Measurements from ENCODE around the gene RFXANK.
"Not testable (repeated sequence)": the region's sequence is repeated elsewhere in the genome, so short reads cannot be mapped to it uniquely, and the experiment has no call there.

Gene RFXANK, protein sequence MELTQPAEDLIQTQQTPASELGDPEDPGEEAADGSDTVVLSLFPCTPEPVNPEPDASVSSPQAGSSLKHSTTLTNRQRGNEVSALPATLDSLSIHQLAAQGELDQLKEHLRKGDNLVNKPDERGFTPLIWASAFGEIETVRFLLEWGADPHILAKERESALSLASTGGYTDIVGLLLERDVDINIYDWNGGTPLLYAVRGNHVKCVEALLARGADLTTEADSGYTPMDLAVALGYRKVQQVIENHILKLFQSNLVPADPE

GRCh38 chr19:19192078-19192882 lies at the start of gene RFXANK, which contains the start of gene BORCS8:
Gene RFXANK, plus strand, starts transcription at chr19:19192258. Its CDS starts 1,689 bp downstream, at chr19:19193947.
Gene BORCS8, minus strand, starts transcription at chr19:19192152. Its CDS starts 35 bp downstream, at chr19:19192117.
- peak; percentile 91 for DNase-seq

DNA sequence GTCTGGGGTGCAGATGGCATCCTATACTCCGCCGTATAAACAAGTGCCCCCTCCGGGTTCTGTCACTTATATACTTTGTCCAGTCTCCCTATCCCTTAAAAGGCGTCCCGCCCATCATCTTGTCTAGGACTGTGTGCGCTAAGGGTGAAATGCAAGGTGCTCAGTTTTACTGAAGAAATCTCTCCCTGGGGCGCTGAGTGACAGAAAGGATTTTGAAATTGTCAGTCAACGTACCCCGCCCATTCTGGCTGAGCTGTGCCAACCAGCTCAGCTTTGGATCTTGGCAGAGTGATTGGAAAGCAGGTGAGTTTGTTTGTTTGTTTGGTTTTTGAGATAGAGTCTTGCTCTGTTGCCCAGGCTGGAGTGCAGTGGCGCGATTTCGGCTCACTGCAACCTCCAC lies 49.7 kb upstream of the RFXANK start:
- DNase-seq: no peak

DNA sequence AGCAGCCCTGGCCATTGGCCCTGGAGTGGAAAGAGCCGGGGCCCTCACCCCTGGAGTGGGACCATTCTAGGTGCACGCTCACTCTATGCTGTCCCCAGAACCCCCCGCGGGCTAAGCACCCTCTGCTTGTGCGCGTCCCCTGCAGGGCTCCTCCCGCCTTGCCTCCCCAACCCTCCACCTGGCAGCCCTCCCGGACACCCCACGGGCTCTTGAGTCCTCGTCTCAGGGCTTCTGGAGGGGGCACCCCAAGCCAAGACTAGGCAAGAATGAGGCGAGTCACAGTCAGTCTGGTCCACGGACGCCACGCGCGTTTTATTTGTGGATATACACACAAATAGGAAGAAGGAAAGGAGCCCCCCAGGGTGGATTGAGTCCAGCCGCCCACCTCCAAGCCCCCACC lies 46.8 kb upstream of the RFXANK start:
- DNase-seq: no peak

DNA sequence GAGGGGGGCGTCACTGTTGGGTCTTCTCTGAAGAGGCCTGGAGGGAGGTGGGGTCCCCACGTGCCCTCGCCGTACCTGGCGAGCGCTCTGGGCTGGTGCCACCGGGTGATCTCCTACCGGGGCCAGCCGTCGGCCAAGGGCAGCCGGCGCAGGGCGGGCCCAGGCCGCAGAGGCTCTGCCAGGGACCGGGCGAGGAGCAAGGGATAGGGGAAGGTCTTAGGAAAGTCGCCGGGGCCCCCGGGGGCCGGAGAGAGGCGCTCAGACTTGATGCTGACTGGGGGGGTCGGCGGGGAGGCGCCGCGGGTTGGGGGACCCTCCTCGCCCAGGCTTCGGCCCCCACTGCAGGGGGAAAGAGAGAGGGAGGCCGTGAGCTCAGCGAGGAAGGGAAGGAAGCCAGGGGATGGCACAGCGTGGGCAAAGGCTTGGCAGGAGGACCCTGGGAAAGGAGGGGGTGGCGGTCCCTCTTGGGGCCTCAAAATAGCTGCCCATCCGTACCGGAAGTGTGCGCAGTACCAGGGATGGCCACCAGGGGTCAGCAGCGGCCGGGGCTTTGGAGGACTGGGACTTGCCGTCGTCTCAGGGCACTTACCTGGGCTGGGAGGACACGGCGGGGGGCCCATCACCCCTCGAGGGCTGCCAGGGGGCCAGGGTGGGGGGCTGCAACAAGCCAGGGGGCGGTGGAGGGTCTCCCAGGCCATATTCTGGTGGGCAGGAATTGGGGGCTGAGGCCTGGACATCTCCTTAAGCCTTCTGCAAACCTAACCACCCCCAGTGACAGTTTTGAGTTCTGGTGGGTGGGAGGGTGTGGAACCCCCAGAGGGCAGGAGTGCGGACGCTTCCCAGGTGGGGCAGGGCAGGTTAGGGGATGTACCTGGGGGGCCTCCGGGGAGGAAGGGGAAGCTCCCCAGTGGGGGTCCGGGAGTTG lies 46.1 kb upstream of the RFXANK start:
- no peak for DNase-seq

DNA sequence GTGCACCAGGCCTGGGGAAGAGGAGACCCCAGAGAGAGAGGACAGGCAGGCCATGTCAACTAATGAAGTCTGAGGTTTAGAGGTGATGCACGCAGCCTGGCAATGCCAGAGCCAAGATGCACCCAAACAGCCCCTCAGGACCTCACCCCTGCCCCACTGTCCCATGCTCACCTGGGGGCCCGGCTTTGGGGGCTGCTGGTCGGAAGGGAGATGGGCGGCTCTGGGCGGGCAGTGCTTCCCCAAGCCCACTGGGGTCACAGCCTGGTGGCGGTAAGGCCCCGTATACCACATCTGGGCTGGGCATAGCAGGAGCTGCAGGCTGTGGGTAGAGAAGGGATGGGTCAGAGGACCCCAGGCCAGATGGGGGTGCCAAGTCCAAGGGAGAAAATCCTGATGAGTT lies 45.2 kb upstream of the RFXANK start:
- no peak for DNase-seq

GRCh38 chr19:19147344-19147743 lies 44.7 kb upstream of the RFXANK start:
- no peak for DNase-seq

- DNase-seq: not testable (repeated sequence)
Measured at GRCh38 chr19:19148504-19148903, 43.6 kb upstream of the RFXANK start.

- no peak for DNase-seq
Measured at GRCh38 chr19:19149435-19149834, 42.6 kb upstream of the RFXANK start.

DNA sequence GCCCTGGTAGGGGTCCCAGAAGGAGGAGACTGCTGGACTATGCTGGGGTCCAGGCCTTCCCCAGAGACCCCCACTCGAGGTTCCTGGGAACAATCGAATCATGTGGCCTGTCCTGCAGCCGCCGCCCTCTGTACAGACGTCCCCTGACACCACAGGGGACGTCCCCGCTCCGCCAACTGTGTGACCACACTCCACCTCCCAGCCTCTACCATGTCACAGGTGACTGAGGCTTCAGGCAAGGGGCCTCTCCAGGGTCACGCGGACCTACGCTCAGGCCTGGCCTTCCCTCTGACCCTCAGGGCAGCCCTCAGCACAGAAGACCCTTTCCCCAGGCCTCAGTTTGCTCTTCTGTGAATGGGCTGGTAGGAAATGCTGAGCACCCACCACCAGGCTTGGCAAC lies 40.6 kb upstream of the RFXANK start:
- no peak for DNase-seq

DNA sequence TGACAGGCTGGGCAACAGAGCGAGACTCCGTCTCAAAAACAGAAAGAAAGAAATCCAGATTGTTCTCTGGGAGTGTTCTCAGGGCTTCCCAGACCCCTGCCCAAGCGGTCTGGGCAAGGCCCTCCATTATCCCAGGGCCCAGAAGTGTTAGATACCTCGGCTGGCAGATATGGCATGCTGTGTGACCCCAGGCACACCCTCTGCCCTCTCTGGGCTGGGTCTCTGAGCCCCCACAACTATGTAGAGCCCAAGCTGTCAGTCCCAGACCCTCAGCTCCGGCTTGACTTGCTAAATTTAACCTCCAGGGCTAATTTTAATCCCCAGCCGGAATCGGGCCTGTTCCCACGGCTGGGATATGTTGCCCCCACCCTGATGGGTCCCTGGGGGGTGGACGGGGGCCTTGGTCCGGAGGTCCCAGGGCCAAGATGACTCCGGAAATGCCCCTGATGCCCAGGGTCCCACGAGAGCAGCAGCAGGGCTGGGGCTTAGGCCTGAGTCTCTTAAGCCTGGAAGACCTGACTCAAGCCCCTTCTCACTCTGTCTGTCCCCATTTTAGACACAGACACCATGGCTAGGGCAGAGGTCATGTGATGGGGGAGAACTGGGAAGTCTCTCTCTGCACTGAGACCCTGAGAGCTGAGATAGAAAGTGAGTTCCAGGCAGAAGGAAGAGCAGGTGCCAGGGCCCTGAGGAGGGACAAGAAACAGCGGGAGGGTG lies 39.2 kb upstream of the RFXANK start:
- DNase-seq: no peak

DNA sequence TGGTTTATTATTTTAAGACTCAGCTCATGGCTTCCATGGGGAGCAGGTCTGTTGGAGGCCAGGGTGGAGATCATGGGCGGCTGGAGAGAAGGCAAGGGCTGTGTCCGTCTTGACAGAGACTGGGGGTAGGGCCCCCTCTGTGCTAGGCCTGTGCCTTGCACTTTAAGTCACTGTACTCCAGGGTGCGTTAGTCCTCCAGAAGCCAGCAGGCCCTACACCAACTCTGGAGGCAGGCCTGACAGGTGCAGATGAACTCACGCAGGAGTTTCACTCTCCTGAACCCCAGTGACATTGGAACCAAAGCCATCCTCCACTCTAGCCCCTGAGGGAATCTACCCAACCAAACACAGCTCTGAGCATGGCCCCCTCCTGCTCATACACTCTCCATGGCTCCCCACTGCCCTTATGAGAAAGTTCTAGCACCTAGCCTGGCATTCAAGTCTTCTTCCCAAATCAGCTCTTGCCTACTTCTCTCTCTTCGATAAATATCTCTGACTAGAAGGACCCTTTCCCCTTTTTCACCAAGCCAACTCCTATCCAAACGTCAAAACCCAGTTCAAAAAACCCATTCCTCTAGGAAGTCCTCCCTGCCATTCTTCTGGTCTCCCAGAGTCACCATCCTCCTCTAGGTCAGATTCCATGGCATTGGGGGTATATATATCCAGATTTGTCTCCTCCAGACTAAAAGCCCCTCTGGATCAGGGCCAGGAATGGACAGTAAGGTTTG lies 37.1 kb upstream of the RFXANK start:
- DNase-seq: no peak

DNA sequence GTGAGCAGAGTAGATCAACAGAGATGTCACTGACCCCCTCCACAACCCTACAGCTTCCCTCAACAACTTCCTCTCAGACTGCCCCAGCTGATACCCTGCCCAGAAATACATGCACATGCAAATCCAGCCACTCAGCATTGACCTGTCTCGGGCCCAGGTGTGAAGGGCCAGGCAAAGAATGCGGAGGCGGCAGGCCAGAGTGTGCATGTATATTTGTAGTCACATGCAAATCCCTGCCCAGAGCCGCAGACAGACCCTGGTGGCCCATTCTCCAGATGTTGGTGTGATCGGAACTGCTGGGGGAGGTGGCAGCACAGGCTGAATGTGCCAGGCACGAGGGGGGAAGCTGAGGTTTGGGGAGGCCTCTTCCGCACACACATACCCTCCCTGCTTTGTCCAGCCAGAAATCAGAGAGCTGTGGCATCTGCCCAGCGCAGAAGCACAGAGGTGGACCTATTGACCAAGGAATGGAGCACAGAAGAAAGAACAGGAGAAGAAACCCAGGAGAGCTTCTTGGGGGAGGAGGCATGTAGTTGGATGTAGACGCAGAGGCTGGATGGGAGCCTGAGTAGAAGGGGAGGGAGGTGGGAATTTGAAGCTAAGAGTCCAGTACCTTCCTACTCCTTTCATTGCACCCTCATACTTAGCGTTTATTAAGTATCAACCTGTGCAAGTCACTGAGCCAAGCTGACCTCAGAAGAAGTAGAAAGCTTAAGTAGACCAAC lies 36.4 kb upstream of the RFXANK start:
- DNase-seq: no peak

GRCh38 chr19:19157808-19158207 lies 34.2 kb upstream of the RFXANK start:
- no peak for DNase-seq

DNA sequence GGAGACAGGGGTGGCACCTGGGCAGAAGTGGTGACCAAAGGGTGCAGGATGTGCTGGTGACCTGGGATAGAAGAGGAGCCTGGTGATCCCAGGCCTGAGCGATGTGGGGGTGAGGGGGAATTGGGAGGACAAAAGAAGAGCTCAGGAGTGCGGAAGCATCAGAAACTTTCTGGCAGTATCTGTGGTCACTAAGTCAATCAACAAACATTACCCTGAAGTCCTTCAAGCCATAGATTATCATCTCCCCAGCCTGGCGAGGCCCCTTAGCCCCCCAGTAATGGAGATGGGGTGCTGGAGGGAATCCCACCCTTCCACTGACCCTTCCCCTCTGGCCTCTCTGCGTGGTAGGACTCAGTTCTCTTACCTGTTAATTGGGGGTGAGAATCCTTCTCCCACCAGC lies 32.5 kb upstream of the RFXANK start:
- no peak for DNase-seq

- DNase-seq: no peak
Measured at GRCh38 chr19:19160461-19161035, 31.5 kb upstream of the RFXANK start.

DNA sequence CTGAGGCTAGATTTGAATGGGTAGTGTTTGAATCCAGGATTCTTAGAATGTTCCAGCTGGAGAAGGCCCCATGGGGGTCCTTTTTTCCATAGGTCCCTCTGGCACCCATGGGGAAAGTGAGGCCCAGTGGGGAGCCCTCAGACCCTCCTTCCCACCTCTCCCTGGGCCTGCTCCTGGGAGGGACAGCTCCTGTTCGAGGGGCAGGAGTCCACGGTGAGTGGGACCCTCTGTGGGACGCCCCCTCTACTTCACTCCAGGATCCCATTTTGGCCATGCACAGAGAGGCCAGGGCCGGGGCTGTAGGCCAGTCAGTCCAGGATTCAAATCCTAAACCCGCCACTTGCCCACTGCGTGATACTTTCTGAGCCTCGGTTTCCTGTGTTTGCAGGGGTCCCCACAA lies 29.6 kb upstream of the RFXANK start:
- no peak for DNase-seq

- no peak for DNase-seq
Measured at GRCh38 chr19:19165396-19165795, 26.7 kb upstream of the RFXANK start.

DNA sequence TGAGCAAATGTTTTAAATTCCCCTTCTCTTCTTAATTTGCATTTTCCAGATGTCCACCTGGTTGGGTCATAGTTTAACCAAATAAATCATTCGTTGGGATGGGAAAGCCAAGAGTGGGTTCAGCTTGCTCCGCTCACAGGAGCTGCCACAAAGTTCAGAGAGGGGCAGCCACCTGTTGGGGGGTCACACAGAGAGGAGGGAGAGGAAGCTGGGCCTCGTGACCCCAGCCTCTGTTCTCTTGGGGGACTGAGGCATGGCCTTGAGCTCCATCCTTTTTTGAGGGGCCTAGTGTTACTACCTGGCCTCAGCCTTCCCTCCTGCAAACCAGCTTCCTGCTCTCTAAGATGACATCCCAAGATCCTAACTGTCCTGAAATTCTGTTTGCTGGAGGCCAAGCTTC lies 24.4 kb upstream of the RFXANK start:
- no peak for DNase-seq

GRCh38 chr19:19169236-19170052 lies 22.6 kb upstream of the RFXANK start:
- no peak for DNase-seq
